PC-3 (cell line): ENCODE measurements around the gene CDH12.

ENCODE experiments used
- CTCF ChIP-seq: fragments of 300-600 bp; sonication (generic); conservative IDR thresholded peaks from 2 replicates; pipeline ENCODE4 v1.5.1; 2017; ENCODE audit warnings: antibody characterized with exemption, low read depth, mild to moderate bottlenecking, low read length
- EZH2 ChIP-seq: fragments of 300-600 bp; sonication (generic); IDR thresholded peaks from one replicate; pipeline ENCODE4 v1.6.1; 2017; ENCODE audit warnings: antibody characterized with exemption, mild to moderate bottlenecking, low read length; ENCODE audit not compliant: unreplicated experiment

DNA sequence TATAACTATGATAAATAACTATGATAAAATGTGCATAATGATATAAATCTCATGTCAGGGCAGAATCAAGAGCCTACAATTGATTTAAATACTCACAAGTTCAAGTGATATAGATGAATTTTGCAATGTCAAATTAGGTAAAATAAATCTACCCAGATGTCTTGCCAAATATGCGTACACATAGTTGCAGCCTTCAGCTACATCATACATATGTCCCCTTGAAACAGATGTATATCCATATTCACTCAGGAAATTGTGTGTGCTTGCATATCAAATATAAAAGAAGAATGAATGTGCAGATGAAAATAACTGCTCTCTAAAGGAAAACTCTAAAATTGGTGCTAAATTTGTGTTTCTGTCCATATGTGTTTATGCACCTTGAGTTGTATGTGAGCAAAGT lies 130.7 kb downstream of the CDH12 start:
- TF ChIP-seq CTCF (no peak), EZH2 (no peak)
